Mesenchymal stem cell (in vitro differentiated cells and primary cell): Measurements from ENCODE around the gene BCR.
A peak's percentile ranks its signal among the peaks of the same experiment; 100 is the strongest.

ENCODE experiments used
- DNase-seq: peaks from one replicate; pipeline ENCODE4 v3.0.0-alpha.2; 2013
- H2AFZ ChIP-seq: one replicate; pipeline ENCODE4 v1.6.1; 2013; ENCODE audit warnings: low read depth, mild to moderate bottlenecking, control low read depth, inconsistent platforms, low read length, moderate library complexity
- H2AK5ac ChIP-seq: 2 replicates; pipeline ENCODE4 v1.6.1; 2013; ENCODE audit warnings: low read length, moderate library complexity, mild to moderate bottlenecking, inconsistent platforms; ENCODE audit not compliant: severe bottlenecking
- H2BK120ac ChIP-seq: one replicate; pipeline ENCODE4 v1.6.1; 2013; ENCODE audit warnings: low read depth, mild to moderate bottlenecking, inconsistent platforms, low read length, moderate library complexity
- H2BK12ac ChIP-seq, 2 experiments: one replicate each; pipeline ENCODE4 v1.6.1; 2013; ENCODE audit warnings: inconsistent platforms in 2 of 2, low read length in 2 of 2, mild to moderate bottlenecking in 2 of 2, moderate library complexity in 2 of 2, control low read depth in 1 of 2
- H2BK15ac ChIP-seq: one replicate; pipeline ENCODE4 v1.6.1; 2013; ENCODE audit warnings: mild to moderate bottlenecking, low read depth, inconsistent platforms; ENCODE audit not compliant: poor library complexity, severe bottlenecking
- H2BK5ac ChIP-seq: 2 replicates; pipeline ENCODE4 v1.6.1; 2013; ENCODE audit warnings: low read depth, mild to moderate bottlenecking, low read length, control low read depth, inconsistent platforms; ENCODE audit not compliant: poor library complexity, severe bottlenecking
- H3K14ac ChIP-seq, 2 experiments: one replicate each; pipeline ENCODE4 v1.6.1; 2013; ENCODE audit warnings: inconsistent platforms in 2 of 2, low read length in 2 of 2, control low read depth in 1 of 2, mild to moderate bottlenecking in 1 of 2, moderate library complexity in 1 of 2
- H3K18ac ChIP-seq, 2 experiments: one replicate each; pipeline ENCODE4 v1.6.1; 2013; ENCODE audit warnings: inconsistent platforms in 2 of 2, low read length in 2 of 2, control low read depth in 1 of 2, low read depth in 1 of 2, mild to moderate bottlenecking in 1 of 2
- H3K23ac ChIP-seq, 2 experiments: one replicate each; pipeline ENCODE4 v1.6.1; 2013; ENCODE audit warnings: inconsistent platforms in 2 of 2, low read length in 2 of 2, mild to moderate bottlenecking in 2 of 2, moderate library complexity in 2 of 2, control low read depth in 1 of 2
- H3K27ac ChIP-seq: 2 replicates; pipeline ENCODE4 v1.5.1; 2013; ENCODE audit warnings: mild to moderate bottlenecking, moderate library complexity, low read length, control low read depth, inconsistent platforms; ENCODE audit not compliant: poor library complexity, severe bottlenecking
- H3K27me3 ChIP-seq, 2 experiments: 2 replicates each; pipeline versions ENCODE4 v1.6.1 to v1.7.0; 2013; ENCODE audit warnings: low read length in 2 of 2, mild to moderate bottlenecking in 2 of 2, moderate library complexity in 2 of 2, control low read depth in 1 of 2, inconsistent platforms in 1 of 2; ENCODE audit not compliant: control insufficient read depth in 1 of 2, insufficient read depth in 1 of 2
- H3K36me3 ChIP-seq, 2 experiments: 2 replicates each; pipeline versions ENCODE4 v1.6.1 to v1.7.0; 2013; ENCODE audit warnings: low read length in 2 of 2, control low read depth in 1 of 2, inconsistent platforms in 1 of 2, low read depth in 1 of 2, mild to moderate bottlenecking in 1 of 2; ENCODE audit not compliant: insufficient read depth in 2 of 2, control insufficient read depth in 1 of 2
- H3K4ac ChIP-seq, 2 experiments: one replicate each; pipeline ENCODE4 v1.6.1; 2013; ENCODE audit warnings: inconsistent platforms in 2 of 2, low read length in 2 of 2, mild to moderate bottlenecking in 2 of 2, moderate library complexity in 2 of 2, control low read depth in 1 of 2, low read depth in 1 of 2
- H3K4me1 ChIP-seq: 2 replicates; pipeline ENCODE4 v1.6.1; 2013; ENCODE audit warnings: low read depth, low read length, control low read depth; ENCODE audit not compliant: control insufficient read depth, insufficient read depth
- H3K4me2 ChIP-seq: 2 replicates; pipeline ENCODE4 v1.6.1; 2013; ENCODE audit warnings: low read length, mild to moderate bottlenecking, inconsistent platforms; ENCODE audit not compliant: poor library complexity, severe bottlenecking
- H3K4me3 ChIP-seq, 2 experiments: 2 replicates each; pipeline versions ENCODE4 v1.5.1 to v1.7.0; 2013; ENCODE audit warnings: low read length in 2 of 2, mild to moderate bottlenecking in 2 of 2, control low read depth in 1 of 2, low read depth in 1 of 2; ENCODE audit not compliant: insufficient read depth in 1 of 2
- H3K79me1 ChIP-seq: replicated peaks from 2 replicates; pipeline ENCODE4 v1.6.1; 2013; ENCODE audit warnings: mild to moderate bottlenecking, control low read depth, low read length, inconsistent platforms; ENCODE audit not compliant: poor library complexity, severe bottlenecking
- H3K9ac ChIP-seq: 2 replicates; pipeline ENCODE4 v1.7.0; 2013; ENCODE audit warnings: mild to moderate bottlenecking, low read length, moderate library complexity
- H3K9me3 ChIP-seq: 2 replicates; pipeline ENCODE4 v1.7.0; 2013; ENCODE audit warnings: mild to moderate bottlenecking, low read length; ENCODE audit not compliant: control insufficient read depth
- H4K8ac ChIP-seq: one replicate; pipeline ENCODE4 v1.6.1; 2013; ENCODE audit warnings: inconsistent platforms, mild to moderate bottlenecking, low read length, moderate library complexity
- H4K91ac ChIP-seq: one replicate; pipeline ENCODE4 v1.6.1; 2013; ENCODE audit warnings: mild to moderate bottlenecking, low read length, inconsistent platforms
- WGBS: methylation state at CpG from one replicate; pipeline ENCODE4 v1.1.7; 2013; ENCODE audit warnings: mixed read lengths; 5-methylcytosine and 5-hydroxymethylcytosine counted together

The BCR gene

GRCh38 chr22:23282986-23283385 lies 102.7 kb downstream of the BCR start:
- DNase-seq, result no peak
- H2BK15ac ChIP-seq, result no peak overlapping the region
- H3K14ac ChIP-seq, result no peak overlapping the region
- peak overlapping the region; percentile 21 for H2AK5ac ChIP-seq
- H3K18ac ChIP-seq, result no peak overlapping the region
- no peak overlapping the region for H3K4me2 ChIP-seq
- WGBS, result 96% methylated on average over 11 of the region's 11 CpGs
- no peak overlapping the region for H3K9ac ChIP-seq
- no peak overlapping the region for H4K8ac ChIP-seq
- H2BK5ac ChIP-seq, result no peak overlapping the region
- peaks cover 75 to 80% of the 10 kb centered on the region in 2 experiments for H3K36me3 ChIP-seq
- H3K23ac ChIP-seq, result no peak overlapping the region
- no peak overlapping the region for H4K91ac ChIP-seq
- no peak overlapping the region for H2AFZ ChIP-seq
- H3K9me3 ChIP-seq, result no peaks in the 10 kb centered on the region
- no peak overlapping the region for H2BK12ac ChIP-seq
- H3K4me3 ChIP-seq, result no peak overlapping the region
- no peaks in the 10 kb centered on the region for H3K27me3 ChIP-seq
- no peak overlapping the region for H2BK120ac ChIP-seq
- H3K79me1 ChIP-seq, result peaks cover 2% of the 10 kb centered on the region
- no peak overlapping the region for H3K27ac ChIP-seq
- no peak overlapping the region for H3K4ac ChIP-seq
- peaks cover 31% of the 10 kb centered on the region for H3K4me1 ChIP-seq

GRCh38 chr22:23283591-23284503 lies 103.5 kb downstream of the BCR start:
- peak overlapping the region; percentile 18 for H2BK15ac ChIP-seq

GRCh38 chr22:23284504-23285033 lies 104.3 kb downstream of the BCR start:
- Histone ChIP-seq H4K8ac (no peak overlapping the region), H3K27me3 (no peaks in the 10 kb centered on the region), H3K4ac (no peak overlapping the region), H3K14ac (no peak overlapping the region), H3K4me3 (no peak overlapping the region), H3K79me1 (peaks cover 2% of the 10 kb centered on the region), H3K36me3 (peaks cover 76 to 81% of the 10 kb centered on the region in 2 experiments), H3K23ac (no peak overlapping the region), H2BK12ac (no peak overlapping the region), H2AK5ac (no peak overlapping the region), H3K4me1 (peaks cover 31% of the 10 kb centered on the region), H3K27ac (no peak overlapping the region), H2BK15ac (no peak overlapping the region), H3K18ac (no peak overlapping the region), H2AFZ (no peak overlapping the region), H3K9me3 (no peaks in the 10 kb centered on the region), H4K91ac (no peak overlapping the region), H2BK120ac (no peak overlapping the region), H2BK5ac (no peak overlapping the region), H3K9ac (no peak overlapping the region), H3K4me2 (no peak overlapping the region)
- no peak for DNase-seq
- 92% methylated on average over 10 of the region's 10 CpGs for WGBS

More at GRCh38 chr22:23283591-23284503, 103.5 kb downstream of the BCR start:
- H3K4ac ChIP-seq, result no peak overlapping the region
- H3K27me3 ChIP-seq, result no peaks in the 10 kb centered on the region
- H3K23ac ChIP-seq, result no peak overlapping the region
- H3K14ac ChIP-seq, result no peak overlapping the region
- H2BK5ac ChIP-seq, result no peak overlapping the region
- H4K8ac ChIP-seq, result no peak overlapping the region
- H3K27ac ChIP-seq, result no peak overlapping the region
- H3K9ac ChIP-seq, result no peak overlapping the region
- no peak for DNase-seq
- H3K4me3 ChIP-seq, result no peak overlapping the region
- no peak overlapping the region for H2AK5ac ChIP-seq
- peaks cover 76 to 81% of the 10 kb centered on the region in 2 experiments for H3K36me3 ChIP-seq
- no peaks in the 10 kb centered on the region for H3K9me3 ChIP-seq
- H4K91ac ChIP-seq, result no peak overlapping the region
- H2AFZ ChIP-seq, result no peak overlapping the region
- WGBS, result 95% methylated on average over 20 of the region's 22 CpGs
- peaks cover 31% of the 10 kb centered on the region for H3K4me1 ChIP-seq
- H3K79me1 ChIP-seq, result peaks cover 2% of the 10 kb centered on the region
- no peak overlapping the region for H2BK120ac ChIP-seq
- no peak overlapping the region for H3K4me2 ChIP-seq
- H2BK12ac ChIP-seq, result no peak overlapping the region
- no peak overlapping the region for H3K18ac ChIP-seq

- peaks cover 74 to 81% of the 10 kb centered on the region in 2 experiments for H3K36me3 ChIP-seq
- 94% methylated on average over 8 of the region's 8 CpGs for WGBS
- H2BK120ac ChIP-seq, result no peak overlapping the region
- no peak overlapping the region for H2BK15ac ChIP-seq
- no peak overlapping the region for H3K14ac ChIP-seq
- no peaks in the 10 kb centered on the region for H3K9me3 ChIP-seq
- no peak overlapping the region for H3K4ac ChIP-seq
- no peak overlapping the region for H3K27ac ChIP-seq
- no peak overlapping the region for H3K23ac ChIP-seq
- no peak overlapping the region for H3K18ac ChIP-seq
- no peak overlapping the region for H3K9ac ChIP-seq
- H3K27me3 ChIP-seq, result no peaks in the 10 kb centered on the region
- H2AK5ac ChIP-seq, result peak overlapping the region; percentile 38
- no peak overlapping the region for H3K4me3 ChIP-seq
- H2AFZ ChIP-seq, result no peak overlapping the region
- H4K8ac ChIP-seq, result no peak overlapping the region
- no peaks in the 10 kb centered on the region for H3K79me1 ChIP-seq
- peaks cover 31% of the 10 kb centered on the region for H3K4me1 ChIP-seq
- no peak overlapping the region for H2BK12ac ChIP-seq
- H3K4me2 ChIP-seq, result no peak overlapping the region
- H4K91ac ChIP-seq, result no peak overlapping the region
- no peak overlapping the region for H2BK5ac ChIP-seq
- DNase-seq, result no peak
Measured at GRCh38 chr22:23285236-23285635, 104.9 kb downstream of the BCR start.
